ENCODE data around the gene ASS1.
"Not testable (repeated sequence)": the region's sequence is repeated elsewhere in the genome, so short reads cannot be mapped to it uniquely, and the experiment has no call there.

ASS1 gene

DNA sequence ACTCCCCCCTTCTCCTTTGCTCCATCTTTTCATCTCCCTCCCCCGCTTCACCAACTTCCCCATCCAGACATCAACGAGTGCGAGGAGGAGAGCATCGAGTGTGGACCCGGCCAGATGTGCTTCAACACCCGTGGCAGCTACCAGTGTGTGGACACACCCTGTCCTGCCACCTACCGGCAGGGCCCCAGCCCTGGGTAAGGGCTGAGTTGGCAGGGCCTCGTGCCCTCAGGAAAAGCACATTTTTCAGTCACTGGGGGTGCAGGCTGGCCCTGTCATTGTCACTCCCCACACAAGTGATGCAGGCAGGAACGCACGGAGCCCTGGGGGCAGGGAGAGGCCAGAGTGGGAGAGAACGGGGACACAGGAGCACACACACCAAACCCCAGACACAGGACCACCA is 12.4 kb upstream of the ASS1 start:
- DNase-seq: no peak
- Histone ChIP-seq H3K4me1 (peaks cover 0 to 13% (median 10%) of the 10 kb centered on the region in 4 donors), H3K27me3 (peaks cover 0 to 66% of the 10 kb centered on the region in 2 donors), H3K4me3 (no peak overlapping the region), H3K9me3 (no peaks in the 10 kb centered on the region), H3K27ac (no peak overlapping the region), H3K36me3 (no peaks in the 10 kb centered on the region)
- TF ChIP-seq, protein P1, sequence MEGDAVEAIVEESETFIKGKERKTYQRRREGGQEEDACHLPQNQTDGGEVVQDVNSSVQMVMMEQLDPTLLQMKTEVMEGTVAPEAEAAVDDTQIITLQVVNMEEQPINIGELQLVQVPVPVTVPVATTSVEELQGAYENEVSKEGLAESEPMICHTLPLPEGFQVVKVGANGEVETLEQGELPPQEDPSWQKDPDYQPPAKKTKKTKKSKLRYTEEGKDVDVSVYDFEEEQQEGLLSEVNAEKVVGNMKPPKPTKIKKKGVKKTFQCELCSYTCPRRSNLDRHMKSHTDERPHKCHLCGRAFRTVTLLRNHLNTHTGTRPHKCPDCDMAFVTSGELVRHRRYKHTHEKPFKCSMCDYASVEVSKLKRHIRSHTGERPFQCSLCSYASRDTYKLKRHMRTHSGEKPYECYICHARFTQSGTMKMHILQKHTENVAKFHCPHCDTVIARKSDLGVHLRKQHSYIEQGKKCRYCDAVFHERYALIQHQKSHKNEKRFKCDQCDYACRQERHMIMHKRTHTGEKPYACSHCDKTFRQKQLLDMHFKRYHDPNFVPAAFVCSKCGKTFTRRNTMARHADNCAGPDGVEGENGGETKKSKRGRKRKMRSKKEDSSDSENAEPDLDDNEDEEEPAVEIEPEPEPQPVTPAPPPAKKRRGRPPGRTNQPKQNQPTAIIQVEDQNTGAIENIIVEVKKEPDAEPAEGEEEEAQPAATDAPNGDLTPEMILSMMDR (IDR thresholded peaks at IDR 0.05): no peak
- intact Hi-C loops (cut with DNase I; ENCODE audit: low total_unique reads): no loop called here

- H3K9me3 ChIP-seq: no peaks in the 10 kb centered on the region
- no peak overlapping the region for H3K27ac ChIP-seq
- H3K4me3 ChIP-seq: peak overlapping the region in 1 of 2 donors; percentile 36
- intact Hi-C loops (cut with DNase I; ENCODE audit: low total_unique reads): no loop called here
- peaks cover 0 to 13% (median 9%) of the 10 kb centered on the region in 4 donors for H3K4me1 ChIP-seq
- DNase-seq: no peak
- H3K36me3 ChIP-seq: no peaks in the 10 kb centered on the region
- TF ChIP-seq, protein P1 (IDR thresholded peaks at IDR 0.05): no peak
- H3K27me3 ChIP-seq: peaks cover 0 to 62% of the 10 kb centered on the region in 2 donors
Measured at GRCh38 chr9:130432796-130433167, 12.0 kb upstream of the ASS1 start.

DNA sequence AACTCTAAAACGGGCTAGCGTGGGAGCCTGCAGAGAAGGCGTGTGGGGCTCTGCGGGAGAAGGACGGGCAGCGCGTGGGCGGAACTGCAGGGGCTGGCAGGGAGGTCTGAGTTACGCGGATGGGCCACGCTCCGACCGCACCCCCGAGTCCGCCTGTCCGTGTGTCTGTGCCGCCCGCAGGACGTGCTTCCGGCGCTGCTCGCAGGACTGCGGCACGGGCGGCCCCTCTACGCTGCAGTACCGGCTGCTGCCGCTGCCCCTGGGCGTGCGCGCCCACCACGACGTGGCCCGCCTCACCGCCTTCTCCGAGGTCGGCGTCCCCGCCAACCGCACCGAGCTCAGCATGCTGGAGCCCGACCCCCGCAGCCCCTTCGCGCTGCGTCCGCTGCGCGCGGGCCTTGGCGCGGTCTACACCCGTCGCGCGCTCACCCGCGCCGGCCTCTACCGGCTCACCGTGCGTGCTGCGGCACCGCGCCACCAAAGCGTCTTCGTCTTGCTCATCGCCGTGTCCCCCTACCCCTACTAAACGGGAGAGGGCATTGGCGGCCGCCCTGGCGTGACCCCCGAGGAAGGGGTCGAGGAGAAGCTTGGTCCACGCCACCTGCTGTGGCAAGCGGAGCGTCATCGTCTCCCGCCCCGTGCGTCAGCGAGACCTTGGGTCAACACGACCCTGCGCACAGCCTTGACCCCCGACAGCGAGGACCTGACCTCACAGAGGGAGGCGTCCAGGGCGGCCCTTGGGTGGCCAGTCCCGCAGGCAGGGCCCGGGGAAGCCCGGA is 11.4 kb upstream of the ASS1 start:
- intact Hi-C loops (cut with DNase I; ENCODE audit: low total_unique reads): no loop called here
- TF ChIP-seq, protein P1 (IDR thresholded peaks at IDR 0.05): peak; percentile 65 to 66
- no peaks in the 10 kb centered on the region for H3K9me3 ChIP-seq
- H3K27me3 ChIP-seq: peaks cover 0 to 58% of the 10 kb centered on the region in 2 donors
- H3K27ac ChIP-seq: no peak overlapping the region
- peak overlapping the region in 1 of 2 donors; percentile 36 for H3K4me3 ChIP-seq
- no peak for DNase-seq
- no peaks in the 10 kb centered on the region for H3K36me3 ChIP-seq
- H3K4me1 ChIP-seq: peaks cover 0 to 13% (median 9%) of the 10 kb centered on the region in 4 donors

- peaks cover 0 to 13% (median 9%) of the 10 kb centered on the region in 4 donors for H3K4me1 ChIP-seq
- no peak for DNase-seq
- H3K36me3 ChIP-seq: no peaks in the 10 kb centered on the region
- peaks cover 0 to 60% of the 10 kb centered on the region in 2 donors for H3K27me3 ChIP-seq
- intact Hi-C loops (cut with DNase I; ENCODE audit: low total_unique reads): no loop called here
- H3K27ac ChIP-seq: no peak overlapping the region
- TF ChIP-seq, protein P1 (IDR thresholded peaks at IDR 0.05): no peak
- H3K9me3 ChIP-seq: no peaks in the 10 kb centered on the region
- H3K4me3 ChIP-seq: no peak overlapping the region
Measured at GRCh38 chr9:130433947-130434262, 10.9 kb upstream of the ASS1 start.

DNA sequence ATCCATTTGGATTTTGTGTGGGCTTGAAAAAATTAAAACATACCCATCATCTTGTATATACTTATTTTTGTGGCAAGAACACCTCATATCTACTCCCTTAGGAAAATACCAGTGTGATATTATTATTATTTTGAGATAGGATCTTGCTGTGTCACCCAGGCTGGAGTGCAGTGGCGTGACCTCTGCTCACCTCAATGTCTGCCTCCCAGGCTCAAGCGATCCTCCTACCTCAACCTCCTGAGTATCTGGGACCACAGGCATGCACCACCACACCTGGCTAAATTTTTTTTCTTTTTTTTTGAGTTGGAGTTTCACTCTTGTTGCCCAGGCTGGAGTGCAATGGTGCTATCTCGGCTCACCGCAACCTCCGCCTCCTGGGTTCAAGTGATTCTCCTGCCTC is 10.1 kb upstream of the ASS1 start:
- DNase-seq; H3K27ac ChIP-seq; intact Hi-C loops (cut with DNase I; ENCODE audit: low total_unique reads); H3K9me3 ChIP-seq; H3K4me3 ChIP-seq; H3K36me3 ChIP-seq: not testable (repeated sequence)
- H3K27me3 ChIP-seq: peaks cover 0 to 54% of the 10 kb centered on the region in 2 donors
- H3K4me1 ChIP-seq: peaks cover 0 to 13% (median 9%) of the 10 kb centered on the region in 4 donors

- H3K4me3 ChIP-seq: no peak overlapping the region
- peaks cover 5 to 10% (median 8%) of the 10 kb centered on the region in 3 donors for H3K9me3 ChIP-seq
- intact Hi-C loops (cut with DNase I; ENCODE audit: low total_unique reads): no loop called here
- H3K36me3 ChIP-seq: no peaks in the 10 kb centered on the region
- TF ChIP-seq, protein P1 (IDR thresholded peaks at IDR 0.05): no peak
- peaks cover 0 to 35% of the 10 kb centered on the region in 2 donors for H3K27me3 ChIP-seq
- H3K4me1 ChIP-seq: peaks cover 0 to 13% (median 9%) of the 10 kb centered on the region in 4 donors
- DNase-seq: no peak
- H3K27ac ChIP-seq: no peak overlapping the region
Measured at GRCh38 chr9:130437011-130437789, 7.6 kb upstream of the ASS1 start.
